Adrenal gland (tissue), 12 donors: ENCODE measurements around the gene GPHN. TPM values are rescaled to one million over a fixed set of nuclear protein-coding genes. Genes with fewer than 3 reads are reported as not detected.

Experiments used
- DNase-seq, 7 donors: peaks; one replicate each; pipeline ENCODE4 v3.0.0-alpha.2; 2019 to 2020
- H3K27ac ChIP-seq, 5 donors: fragments of 200-600 bp; sonication (generic) in 4 of 5; 1 replicate in 3 of 5; 2 replicates in 2 of 5; pipeline versions ENCODE4 v1.5.1 to v1.8.0; 2016 to 2020; ENCODE audit warnings: mild to moderate bottlenecking in 1 of 5
- H3K27me3 ChIP-seq: fragments of 200-600 bp; 2 replicates; pipeline ENCODE4 v1.8.0; 2021
- H3K36me3 ChIP-seq, 2 donors: fragments of 200-600 bp; replicated peaks in 1 of 2; 1 replicate in 1 of 2; 2 replicates in 1 of 2; pipeline versions ENCODE4 v1.5.1 to v1.8.0; 2018 to 2022
- H3K4me1 ChIP-seq, 2 donors: fragments of 200-600 bp; replicated peaks in 1 of 2; 1 replicate in 1 of 2; 2 replicates in 1 of 2; pipeline versions ENCODE4 v1.5.1 to v1.8.0; 2018 to 2021
- H3K4me3 ChIP-seq, 4 donors: fragments of 200-600 bp; sonication (generic) in 3 of 4; one replicate each; pipeline ENCODE4 v1.5.1; 2016 to 2018
- H3K9me3 ChIP-seq, 3 donors: fragments of 200-600 bp; sonication (generic) in 1 of 3; replicated peaks in 1 of 3; 1 replicate in 2 of 3; 2 replicates in 1 of 3; pipeline versions ENCODE4 v1.5.1 to v1.8.0; 2016 to 2021
- POLR2A ChIP-seq, 2 donors: fragments of 450-650 bp; IDR thresholded peaks; one replicate each; pipeline ENCODE4 v1.6.1; 2017; ENCODE audit warnings: antibody characterized with exemption in 2 of 2, mild to moderate bottlenecking in 2 of 2, moderate library complexity in 1 of 2
- WGBS, 4 donors: extraction: QIAGEN DNeasy Blood & Tissue Kit in 2 of 4; methylation state at CpG; one replicate each; pipeline versions ENCODE4 v1.1.5 to v1.1.7; 2013 to 2017; 5-methylcytosine and 5-hydroxymethylcytosine counted together
- intact Hi-C, 2 donors: fragments of 100-400 bp; cut with DNase I; formaldehyde crosslinking; loops; one replicate each; pipeline versions ENCODE4 v1.14.1 to v1.15.0; 2022 to 2023
- polyA plus RNA-seq, 3 donors: library from polyadenylated mRNA; stranded (reverse); fragments of 200-250 nt in 2 of 3; fragments of 350-450 nt in 1 of 3; fragmentation: Illumina TruSeq in 1 of 3; extraction: RNeasy Lipid Tissue Mini Kit (QIAGEN cat#74804) in 1 of 3; gene quantifications; one replicate each; pipeline ENCODE4 v1.2.3, GENCODE V29; 2013 to 2014
- total RNA-seq, 9 donors: library from RNA; depleted of rRNA in 4 of 9; stranded (reverse); fragments of >200 nt in 4 of 9; fragments of 120-200 nt in 1 of 9; fragmentation: NEBNext Ultra II Directional in 1 of 9; extraction: Animal tissue kit (Norgen Biotek cat#: 25700) in 1 of 9; gene quantifications; one replicate each; pipeline versions ENCODE4 v1.1.0 to v1.2.4, GENCODE V29; 2013 to 2023
- TF ChIP-seq, protein P1 (sequence below), 6 experiments: fragments of 450-650 bp in 4 of 6; fragments of 200-600 bp in 2 of 6; sonication (generic) in 1 of 6; IDR thresholded peaks; 1 replicate in 5 of 6; 2 replicates in 1 of 6; pipeline versions ENCODE4 v1.5.1 to v1.8.0; 2016 to 2021; ENCODE audit warnings: antibody characterized with exemption in 6 of 6, mild to moderate bottlenecking in 2 of 6, moderate library complexity in 1 of 6
- donor health status: healthy with polysubstance abuse.
- donor health status: Bipolar disorder and iron deficiency.
- donor health status: DM: yes; HTN: yes; CAD: no.
- donor health status: DM: no; HTN: no; CAD: no.
- donor health status: DM: no; HTN: no; CAD: no.
- donor health status: DM: yes; HTN: yes; CAD: no.

GPHN gene
- total and polyA plus RNA-seq, 12 donors = 12.5 to 41.0 (median 24.0) TPM

DNA sequence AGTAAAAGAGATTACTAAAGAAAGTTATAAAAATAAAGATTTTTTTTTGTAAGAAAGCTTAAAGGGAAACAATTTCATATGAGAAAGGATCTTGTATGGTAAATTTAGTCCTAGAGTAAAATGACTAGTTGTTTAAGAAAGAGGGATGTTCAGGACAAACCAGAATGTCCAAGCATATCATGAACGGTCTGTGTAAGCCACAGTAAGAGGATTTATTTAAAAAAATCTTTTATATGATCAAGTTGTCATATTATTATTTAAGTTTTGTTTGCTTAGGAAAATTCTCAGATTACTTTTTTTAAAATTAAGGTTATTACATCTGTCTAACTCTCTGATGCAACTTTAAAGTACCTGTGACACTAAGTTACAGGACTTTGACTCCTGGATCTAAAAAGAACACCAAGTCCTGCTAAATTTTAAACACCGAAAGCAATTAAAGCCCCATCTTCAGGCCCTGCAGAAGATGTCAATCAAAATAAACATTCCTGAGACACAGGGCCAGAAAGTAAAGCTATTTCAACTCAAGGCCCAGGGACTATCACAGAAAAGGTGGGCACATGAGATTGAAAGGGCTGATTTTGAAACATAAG is 39.1 kb upstream of the GPHN start:
- 85 to 94% (median 91%) methylated on average over 2 of the region's 2 CpGs for WGBS, 4 donors
- Histone ChIP-seq H3K27me3 (no peaks in the 10 kb centered on the region), H3K4me1 (no peaks in the 10 kb centered on the region), H3K4me3 (no peak overlapping the region), H3K9me3 (peaks cover 0 to 12% (median 0%) of the 10 kb centered on the region in 3 donors), H3K36me3 (no peaks in the 10 kb centered on the region), H3K27ac (no peak overlapping the region)
- intact Hi-C loops = no loop called here
- TF ChIP-seq POLR2A (IDR thresholded peaks at IDR 0.05) = no peak
- TF ChIP-seq, protein P1, sequence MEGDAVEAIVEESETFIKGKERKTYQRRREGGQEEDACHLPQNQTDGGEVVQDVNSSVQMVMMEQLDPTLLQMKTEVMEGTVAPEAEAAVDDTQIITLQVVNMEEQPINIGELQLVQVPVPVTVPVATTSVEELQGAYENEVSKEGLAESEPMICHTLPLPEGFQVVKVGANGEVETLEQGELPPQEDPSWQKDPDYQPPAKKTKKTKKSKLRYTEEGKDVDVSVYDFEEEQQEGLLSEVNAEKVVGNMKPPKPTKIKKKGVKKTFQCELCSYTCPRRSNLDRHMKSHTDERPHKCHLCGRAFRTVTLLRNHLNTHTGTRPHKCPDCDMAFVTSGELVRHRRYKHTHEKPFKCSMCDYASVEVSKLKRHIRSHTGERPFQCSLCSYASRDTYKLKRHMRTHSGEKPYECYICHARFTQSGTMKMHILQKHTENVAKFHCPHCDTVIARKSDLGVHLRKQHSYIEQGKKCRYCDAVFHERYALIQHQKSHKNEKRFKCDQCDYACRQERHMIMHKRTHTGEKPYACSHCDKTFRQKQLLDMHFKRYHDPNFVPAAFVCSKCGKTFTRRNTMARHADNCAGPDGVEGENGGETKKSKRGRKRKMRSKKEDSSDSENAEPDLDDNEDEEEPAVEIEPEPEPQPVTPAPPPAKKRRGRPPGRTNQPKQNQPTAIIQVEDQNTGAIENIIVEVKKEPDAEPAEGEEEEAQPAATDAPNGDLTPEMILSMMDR (IDR thresholded peaks at IDR 0.05) = no peak
- no peak for DNase-seq

DNA sequence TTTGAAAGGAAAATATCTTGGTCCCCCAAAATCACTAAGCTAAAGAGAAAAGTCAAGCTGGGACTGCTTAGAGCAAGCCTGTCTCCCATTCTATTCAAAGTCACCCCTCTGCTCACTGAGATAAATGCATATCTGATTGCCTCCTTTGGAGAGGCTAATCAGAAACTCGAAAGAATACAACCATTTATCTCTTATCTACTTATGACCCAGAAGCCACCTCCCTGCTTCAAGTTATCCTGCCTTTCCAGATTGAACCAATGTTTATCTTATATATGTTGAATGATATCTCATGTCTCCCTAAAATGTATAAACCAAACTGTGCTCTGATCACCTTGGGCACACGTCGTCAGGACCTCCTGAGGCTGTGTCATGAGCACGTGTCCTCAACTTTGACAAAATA is 36.4 kb upstream of the GPHN start:
- Histone ChIP-seq H3K27ac (no peak overlapping the region), H3K4me3 (no peak overlapping the region), H3K9me3 (peaks cover 0 to 12% (median 0%) of the 10 kb centered on the region in 3 donors), H3K36me3 (no peaks in the 10 kb centered on the region), H3K27me3 (no peaks in the 10 kb centered on the region), H3K4me1 (no peaks in the 10 kb centered on the region)
- TF ChIP-seq, protein P1 (IDR thresholded peaks at IDR 0.05) = no peak
- no peak for TF ChIP-seq POLR2A (IDR thresholded peaks at IDR 0.05)
- 80 to 87% (median 84%) methylated on average over 4 of the region's 4 CpGs for WGBS, 4 donors
- no peak for DNase-seq
- intact Hi-C loops = no loop called here

DNA sequence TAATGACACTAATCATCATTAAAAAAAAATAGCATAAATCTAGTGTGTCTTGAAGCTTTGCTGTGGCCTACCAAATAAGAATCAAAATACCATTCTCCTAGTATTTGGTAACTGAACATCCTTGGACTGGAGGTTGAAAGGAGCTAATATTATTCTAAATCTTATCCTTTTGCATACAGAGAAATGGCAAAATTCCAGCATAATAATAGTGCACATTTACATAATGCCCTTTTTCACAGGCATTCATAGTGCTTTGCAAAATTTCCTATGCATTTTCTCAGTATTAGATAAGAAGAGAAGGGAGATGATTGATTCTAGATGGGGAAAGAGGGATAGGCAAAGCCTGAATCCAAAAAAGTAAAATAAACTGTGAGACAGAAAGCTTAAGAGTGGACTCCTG is 35.7 kb upstream of the GPHN start:
- Histone ChIP-seq H3K27me3 (no peaks in the 10 kb centered on the region), H3K4me1 (no peaks in the 10 kb centered on the region), H3K9me3 (peaks cover 0 to 12% (median 0%) of the 10 kb centered on the region in 3 donors), H3K27ac (no peak overlapping the region), H3K4me3 (no peak overlapping the region), H3K36me3 (no peaks in the 10 kb centered on the region)
- no peak for TF ChIP-seq POLR2A (IDR thresholded peaks at IDR 0.05)
- TF ChIP-seq, protein P1 (IDR thresholded peaks at IDR 0.05) = no peak
- intact Hi-C loops = no loop called here
- DNase-seq = no peak

DNA sequence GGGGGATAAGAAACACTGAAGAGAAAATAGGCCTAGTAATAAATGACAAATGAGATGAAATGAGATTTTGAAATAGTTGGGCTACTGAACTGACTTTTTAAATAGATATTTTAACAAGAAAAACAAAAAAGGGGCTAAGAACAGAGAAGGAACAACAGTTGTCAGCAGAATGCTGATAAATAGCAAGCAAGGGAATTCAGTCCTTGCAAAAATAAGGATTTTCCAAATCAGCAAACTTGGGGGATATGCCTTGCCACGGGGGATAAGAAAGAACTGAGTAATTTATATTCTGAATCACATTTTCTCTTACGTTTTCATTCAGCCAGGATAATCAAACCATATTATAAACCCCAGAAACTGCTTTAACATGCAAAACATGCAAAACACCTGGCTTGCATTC is 34.7 kb upstream of the GPHN start:
- no peak overlapping the region for H3K4me3 ChIP-seq
- H3K4me1 ChIP-seq = no peaks in the 10 kb centered on the region
- H3K27me3 ChIP-seq = no peaks in the 10 kb centered on the region
- H3K9me3 ChIP-seq = peaks cover 0 to 12% (median 0%) of the 10 kb centered on the region in 3 donors
- intact Hi-C loops = no loop called here
- no peak for TF ChIP-seq POLR2A (IDR thresholded peaks at IDR 0.05)
- TF ChIP-seq, protein P1 (IDR thresholded peaks at IDR 0.05) = no peak
- 59 to 74% (median 70%) methylated on average over 2 of the region's 2 CpGs for WGBS, 4 donors
- no peak overlapping the region for H3K27ac ChIP-seq
- DNase-seq = no peak
- no peaks in the 10 kb centered on the region for H3K36me3 ChIP-seq
